ENCODE results near the gene CCDC93. TPM values are rescaled to one million over a fixed set of nuclear protein-coding genes. Genes with fewer than 3 reads are reported as not detected.
A peak's percentile ranks its signal among the peaks of the same experiment; 100 is the strongest.

The CCDC93 gene
- polyA plus RNA-seq, 2 of the 4 experiments (the other 2 are of a cell fraction) = 14.4 to 17.8 TPM

GRCh38 chr2:117917223-117917917 lies 96.5 kb downstream of the CCDC93 start:
- Histone ChIP-seq H3K27ac (no peak overlapping the region), H3K4me3 (no peak overlapping the region), H3K9me3 (no peaks in the 10 kb centered on the region), H3K4me1 (no peaks in the 10 kb centered on the region), H3K4me2 (no peak overlapping the region)
- peak; percentile 5 to 12 for DNase-seq (ENCODE audit: low read depth in 1 of 2, low spot score in 1 of 2)
- ATAC-seq = peak; percentile 69 to 86; a peak in 4 of 6 replicates
- no peak for FAIRE-seq
- ChIA-PET POLR2A (no interaction called here), CTCF (interaction anchor here (0.6 to 3.0 kb wide), 4 partner anchors 49 to 103 kb away, joined by 3 to 13 read pairs (median 4); partner anchors contain the start of gene DDX18)
- TF ChIP-seq, protein P1, sequence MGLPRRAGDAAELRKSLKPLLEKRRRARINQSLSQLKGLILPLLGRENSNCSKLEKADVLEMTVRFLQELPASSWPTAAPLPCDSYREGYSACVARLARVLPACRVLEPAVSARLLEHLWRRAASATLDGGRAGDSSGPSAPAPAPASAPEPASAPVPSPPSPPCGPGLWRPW (IDR thresholded peaks at IDR 0.05) = no peak
- TF ChIP-seq POLR2AphosphoS2 (conservative IDR thresholded peaks at IDR 0.05; ENCODE audit: low read length) (no peak), GATA3 (IDR thresholded peaks at IDR 0.05; ENCODE audit: borderline replicate concordance) (no peak), SMC3 (IDR thresholded peaks at IDR 0.05) (0 out of 3 replicates have a peak, but pooled peaks have one; percentile 14), FOSL2 (IDR thresholded peaks at IDR 0.05) (no peak), FOSL2 (CRISPR knock-in tag; IDR thresholded peaks at IDR 0.05) (no peak), RAD21 (conservative IDR thresholded peaks at IDR 0.05 in 1 of 2, IDR thresholded peaks at IDR 0.05 in 1 of 2) (peak; percentile 23 to 46; a peak in 3 of 5 replicates), E2F6 (IDR thresholded peaks at IDR 0.05; ENCODE audit: borderline replicate concordance, low read depth) (no peak)
- 79% methylated on average over 11 of the region's 19 CpGs for WGBS (ENCODE audit: missing lambda C conversion rate)

- FAIRE-seq (no peak), DNase-seq (ENCODE audit: low read depth in 1 of 2, low spot score in 1 of 2) (no peak), ATAC-seq (no peak)
- H3K4me2 ChIP-seq = no peak overlapping the region
- no peaks in the 10 kb centered on the region for H3K4me1 ChIP-seq
- TF ChIP-seq BHLHE40 (IDR thresholded peaks at IDR 0.05; ENCODE audit: low read depth, low read length) = no peak
- POLR2A ChIA-PET = no interaction called here
- H3K9me3 ChIP-seq = no peaks in the 10 kb centered on the region
- H3K27ac ChIP-seq = no peak overlapping the region
- CTCF ChIA-PET = no interaction called here
- WGBS (ENCODE audit: missing lambda C conversion rate) = 60% methylated on average over 7 of the region's 7 CpGs
- no peak overlapping the region for H3K4me3 ChIP-seq
These were observed 110.9 kb downstream of the CCDC93 start for GRCh38 chr2:117902933-117903332.

DNA sequence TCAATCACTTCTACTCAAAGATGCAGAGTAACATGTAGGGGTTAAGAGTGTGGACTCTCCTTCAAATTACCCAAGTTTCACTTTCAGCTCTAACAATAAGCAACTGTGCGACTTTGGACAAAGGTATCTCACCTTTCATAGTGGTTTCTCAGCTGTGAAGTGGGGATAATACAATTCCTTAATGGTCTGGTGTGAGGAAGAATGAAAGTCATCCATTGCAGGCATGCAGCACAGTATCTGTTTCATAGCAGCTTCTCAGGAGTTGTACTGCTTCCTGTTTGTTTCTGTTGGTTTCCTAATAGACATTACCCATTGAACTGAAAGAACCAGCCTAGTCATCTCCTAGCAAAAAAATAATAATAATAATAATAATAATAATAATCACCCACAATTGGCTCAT lies 125.0 kb downstream of the CCDC93 start:
- FAIRE-seq (no peak), ATAC-seq (no peak), DNase-seq (ENCODE audit: low read depth in 1 of 2, low spot score in 1 of 2) (no peak)
- H3K4me2 ChIP-seq = no peak overlapping the region
- no peaks in the 10 kb centered on the region for H3K9me3 ChIP-seq
- POLR2A ChIA-PET = no interaction called here
- no peak overlapping the region for H3K27ac ChIP-seq
- no peaks in the 10 kb centered on the region for H3K4me1 ChIP-seq
- H3K4me3 ChIP-seq = no peak overlapping the region
- no peak for TF ChIP-seq CBX8 (IDR thresholded peaks at IDR 0.05)
- no peak for TF ChIP-seq KDM1A (IDR thresholded peaks at IDR 0.05; ENCODE audit: low read depth)
- no peak for TF ChIP-seq JUNB (IDR thresholded peaks at IDR 0.05)
- no peak for TF ChIP-seq HMGXB4 (CRISPR knock-in tag; IDR thresholded peaks at IDR 0.05; ENCODE audit: borderline replicate concordance)
- TF ChIP-seq MAX (IDR thresholded peaks at IDR 0.05) = no peak
- TF ChIP-seq RAD21 (conservative IDR thresholded peaks at IDR 0.05 in 1 of 2, IDR thresholded peaks at IDR 0.05 in 1 of 2) = no peak
- no peak for TF ChIP-seq EHMT2 (IDR thresholded peaks at IDR 0.05; ENCODE audit: low read depth)
- no peak for TF ChIP-seq NFE2L2 (conservative IDR thresholded peaks at IDR 0.05; ENCODE audit: low read length)
- TF ChIP-seq HEYL (CRISPR knock-in tag; IDR thresholded peaks at IDR 0.05) = no peak
- TF ChIP-seq POLR2A (IDR thresholded peaks at IDR 0.05; ENCODE audit: low read length) = no peak
- TF ChIP-seq, protein P2, sequence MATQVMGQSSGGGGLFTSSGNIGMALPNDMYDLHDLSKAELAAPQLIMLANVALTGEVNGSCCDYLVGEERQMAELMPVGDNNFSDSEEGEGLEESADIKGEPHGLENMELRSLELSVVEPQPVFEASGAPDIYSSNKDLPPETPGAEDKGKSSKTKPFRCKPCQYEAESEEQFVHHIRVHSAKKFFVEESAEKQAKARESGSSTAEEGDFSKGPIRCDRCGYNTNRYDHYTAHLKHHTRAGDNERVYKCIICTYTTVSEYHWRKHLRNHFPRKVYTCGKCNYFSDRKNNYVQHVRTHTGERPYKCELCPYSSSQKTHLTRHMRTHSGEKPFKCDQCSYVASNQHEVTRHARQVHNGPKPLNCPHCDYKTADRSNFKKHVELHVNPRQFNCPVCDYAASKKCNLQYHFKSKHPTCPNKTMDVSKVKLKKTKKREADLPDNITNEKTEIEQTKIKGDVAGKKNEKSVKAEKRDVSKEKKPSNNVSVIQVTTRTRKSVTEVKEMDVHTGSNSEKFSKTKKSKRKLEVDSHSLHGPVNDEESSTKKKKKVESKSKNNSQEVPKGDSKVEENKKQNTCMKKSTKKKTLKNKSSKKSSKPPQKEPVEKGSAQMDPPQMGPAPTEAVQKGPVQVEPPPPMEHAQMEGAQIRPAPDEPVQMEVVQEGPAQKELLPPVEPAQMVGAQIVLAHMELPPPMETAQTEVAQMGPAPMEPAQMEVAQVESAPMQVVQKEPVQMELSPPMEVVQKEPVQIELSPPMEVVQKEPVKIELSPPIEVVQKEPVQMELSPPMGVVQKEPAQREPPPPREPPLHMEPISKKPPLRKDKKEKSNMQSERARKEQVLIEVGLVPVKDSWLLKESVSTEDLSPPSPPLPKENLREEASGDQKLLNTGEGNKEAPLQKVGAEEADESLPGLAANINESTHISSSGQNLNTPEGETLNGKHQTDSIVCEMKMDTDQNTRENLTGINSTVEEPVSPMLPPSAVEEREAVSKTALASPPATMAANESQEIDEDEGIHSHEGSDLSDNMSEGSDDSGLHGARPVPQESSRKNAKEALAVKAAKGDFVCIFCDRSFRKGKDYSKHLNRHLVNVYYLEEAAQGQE (IDR thresholded peaks at IDR 0.05) = no peak
- no peak for TF ChIP-seq JUN (IDR thresholded peaks at IDR 0.05)
- TF ChIP-seq MYC (IDR thresholded peaks at IDR 0.05; ENCODE audit: borderline replicate concordance, low read length) = no peak
- no peak for TF ChIP-seq CHD2 (IDR thresholded peaks at IDR 0.05; ENCODE audit: low read length, partially characterized antibody)
- no peak for TF ChIP-seq RFX5 (IDR thresholded peaks at IDR 0.05)
- TF ChIP-seq, protein P1 (IDR thresholded peaks at IDR 0.05) = no peak
- TF ChIP-seq ZSCAN20 (CRISPR knock-in tag; IDR thresholded peaks at IDR 0.05) = no peak
- TF ChIP-seq KDM5A (IDR thresholded peaks at IDR 0.05) = no peak
- CTCF ChIA-PET = no interaction called here
- 21% methylated on average over 1 of the region's 1 CpG for WGBS (ENCODE audit: missing lambda C conversion rate)
